Mesothelial cell of epicardium (in vitro differentiated cells): ENCODE data around the gene PSAP. TPM values are rescaled to one million over a fixed set of nuclear protein-coding genes. Genes with fewer than 3 reads are reported as not detected.

Experiments used
- DNase-seq, 2 experiments: peaks; one replicate each; pipeline ENCODE4 v3.0.0; 2021; ENCODE audit warnings: low spot score in 2 of 2; ENCODE audit not compliant: unreplicated experiment in 2 of 2
- H3K27ac Mint-ChIP-seq: 2 replicates; pipeline ENCODE4 v1.8.0; 2021; ENCODE audit warnings: mixed read lengths
- H3K27me3 Mint-ChIP-seq: 2 replicates; pipeline ENCODE4 v1.8.0; 2021; ENCODE audit warnings: low read depth, mixed read lengths
- H3K36me3 Mint-ChIP-seq: 2 replicates; pipeline ENCODE4 v1.8.0; 2021; ENCODE audit warnings: mixed read lengths
- H3K4me1 Mint-ChIP-seq: 2 replicates; pipeline ENCODE4 v1.8.0; 2021; ENCODE audit warnings: mixed read lengths
- H3K4me3 Mint-ChIP-seq: 2 replicates; pipeline ENCODE4 v1.8.0; 2021; ENCODE audit warnings: mild to moderate bottlenecking, moderate library complexity, mixed read lengths
- H3K9me3 Mint-ChIP-seq: 2 replicates; pipeline ENCODE4 v1.8.0; 2021; ENCODE audit warnings: mixed read lengths
- total RNA-seq: library from RNA; stranded (reverse); gene quantifications from 3 replicates; pipeline ENCODE4 v1.2.1, GENCODE V29; 2021
- TF ChIP-seq, protein P1 (sequence below): fragments of 200-600 bp; sonication (generic); IDR thresholded peaks from one replicate; pipeline ENCODE4 v1.5.0; 2021; ENCODE audit warnings: antibody characterized with exemption; ENCODE audit not compliant: unreplicated experiment

PSAP gene
- total RNA-seq, 1 donor from 2014 or later, result 574 TPM

GRCh38 chr10:71865561-71866041, 14.6 kb upstream of the PSAP start:
- H3K36me3 Mint-ChIP-seq, result no peaks in the 10 kb centered on the region
- no peak overlapping the region for H3K27ac Mint-ChIP-seq
- H3K9me3 Mint-ChIP-seq, result no peaks in the 10 kb centered on the region
- peaks cover 11% of the 10 kb centered on the region for H3K4me1 Mint-ChIP-seq
- DNase-seq, result no peak
- H3K4me3 Mint-ChIP-seq, result no peak overlapping the region
- TF ChIP-seq, protein P1, sequence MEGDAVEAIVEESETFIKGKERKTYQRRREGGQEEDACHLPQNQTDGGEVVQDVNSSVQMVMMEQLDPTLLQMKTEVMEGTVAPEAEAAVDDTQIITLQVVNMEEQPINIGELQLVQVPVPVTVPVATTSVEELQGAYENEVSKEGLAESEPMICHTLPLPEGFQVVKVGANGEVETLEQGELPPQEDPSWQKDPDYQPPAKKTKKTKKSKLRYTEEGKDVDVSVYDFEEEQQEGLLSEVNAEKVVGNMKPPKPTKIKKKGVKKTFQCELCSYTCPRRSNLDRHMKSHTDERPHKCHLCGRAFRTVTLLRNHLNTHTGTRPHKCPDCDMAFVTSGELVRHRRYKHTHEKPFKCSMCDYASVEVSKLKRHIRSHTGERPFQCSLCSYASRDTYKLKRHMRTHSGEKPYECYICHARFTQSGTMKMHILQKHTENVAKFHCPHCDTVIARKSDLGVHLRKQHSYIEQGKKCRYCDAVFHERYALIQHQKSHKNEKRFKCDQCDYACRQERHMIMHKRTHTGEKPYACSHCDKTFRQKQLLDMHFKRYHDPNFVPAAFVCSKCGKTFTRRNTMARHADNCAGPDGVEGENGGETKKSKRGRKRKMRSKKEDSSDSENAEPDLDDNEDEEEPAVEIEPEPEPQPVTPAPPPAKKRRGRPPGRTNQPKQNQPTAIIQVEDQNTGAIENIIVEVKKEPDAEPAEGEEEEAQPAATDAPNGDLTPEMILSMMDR, result no peak
- no peaks in the 10 kb centered on the region for H3K27me3 Mint-ChIP-seq

- Mint-ChIP-seq H3K9me3 (no peaks in the 10 kb centered on the region), H3K27ac (no peak overlapping the region), H3K27me3 (no peaks in the 10 kb centered on the region), H3K4me1 (peaks cover 17% of the 10 kb centered on the region), H3K4me3 (no peak overlapping the region), H3K36me3 (no peaks in the 10 kb centered on the region)
- DNase-seq, result no peak
- TF ChIP-seq, protein P1, result no peak
Observed at GRCh38 chr10:71864911-71865361, 13.9 kb upstream of the PSAP start.

DNA sequence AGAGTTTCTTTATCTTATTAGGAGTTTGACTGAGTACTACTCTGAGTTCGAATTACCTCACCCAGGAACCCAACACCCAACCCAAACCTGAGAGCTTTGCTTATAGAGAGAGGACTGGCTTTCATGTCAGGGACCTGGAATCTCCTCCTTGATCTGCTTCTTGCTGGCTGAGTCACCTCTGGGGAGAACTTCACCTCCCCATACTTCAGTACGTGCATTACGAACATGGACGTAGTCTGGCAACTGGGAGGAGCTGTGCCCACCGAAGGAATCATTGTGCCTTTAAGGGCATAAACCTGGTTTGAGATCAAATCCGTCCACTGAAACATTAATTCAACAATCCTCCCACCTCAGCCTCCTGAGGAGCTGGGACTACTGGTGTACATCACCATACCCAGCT, 12.2 kb upstream of the PSAP start:
- Mint-ChIP-seq H3K4me1 (peaks cover 22% of the 10 kb centered on the region), H3K36me3 (no peaks in the 10 kb centered on the region), H3K27ac (no peak overlapping the region), H3K9me3 (no peaks in the 10 kb centered on the region), H3K4me3 (no peak overlapping the region), H3K27me3 (no peaks in the 10 kb centered on the region)
- DNase-seq, result no peak
- TF ChIP-seq, protein P1, result no peak

DNA sequence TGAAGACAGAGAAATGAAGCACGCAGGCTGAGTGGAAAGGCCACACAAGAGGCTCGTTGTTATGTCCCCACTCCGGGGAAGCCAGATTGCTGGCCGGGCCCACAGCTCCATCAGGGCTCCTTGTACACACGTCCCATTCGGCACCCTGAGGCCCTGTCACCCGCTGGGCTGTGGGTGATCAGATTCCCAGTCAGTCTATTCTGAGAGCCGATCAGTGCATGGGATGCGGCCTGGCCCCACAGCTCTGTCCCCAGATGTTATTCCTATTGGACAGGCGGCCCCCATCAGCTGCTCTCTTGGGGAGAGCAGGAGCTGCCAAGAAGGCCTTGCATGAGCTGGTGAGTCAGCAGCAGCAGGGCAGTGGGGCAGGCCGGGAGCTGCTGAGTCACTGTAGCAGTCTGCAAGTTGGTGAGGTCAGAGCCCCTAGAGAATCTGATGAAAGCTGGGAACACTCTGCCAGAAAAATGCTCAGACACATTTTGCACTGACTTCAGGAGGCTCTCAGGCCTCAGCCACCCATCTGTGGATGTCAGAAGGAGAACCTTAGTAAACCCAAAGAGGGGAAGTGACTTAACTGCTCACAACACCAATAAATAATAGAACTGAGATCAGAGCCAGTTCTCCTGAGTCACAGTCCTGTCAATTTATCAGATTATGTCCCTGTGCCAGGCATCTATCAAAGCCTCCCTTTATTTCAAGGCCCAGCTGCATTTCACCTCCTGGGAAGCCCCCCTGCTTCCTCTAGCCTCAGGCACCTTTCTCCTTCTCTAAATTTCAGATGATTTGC, 9.4 kb upstream of the PSAP start:
- Mint-ChIP-seq H3K36me3 (no peaks in the 10 kb centered on the region), H3K4me3 (no peak overlapping the region), H3K27me3 (no peaks in the 10 kb centered on the region), H3K4me1 (peaks cover 19% of the 10 kb centered on the region), H3K9me3 (no peaks in the 10 kb centered on the region), H3K27ac (peak overlapping the region; percentile 98)
- TF ChIP-seq, protein P1, result no peak
- DNase-seq, result peak; percentile 43 to 61

GRCh38 chr10:71857934-71858890, 7.2 kb upstream of the PSAP start:
- no peak overlapping the region for H3K4me3 Mint-ChIP-seq
- no peaks in the 10 kb centered on the region for H3K36me3 Mint-ChIP-seq
- H3K27ac Mint-ChIP-seq, result no peak overlapping the region
- no peaks in the 10 kb centered on the region for H3K27me3 Mint-ChIP-seq
- DNase-seq, result no peak
- no peaks in the 10 kb centered on the region for H3K9me3 Mint-ChIP-seq
- TF ChIP-seq, protein P1, result no peak
- H3K4me1 Mint-ChIP-seq, result peaks cover 16% of the 10 kb centered on the region
